ENCODE results near the gene PCDHGA8. TPM values are rescaled to one million over a fixed set of nuclear protein-coding genes. Genes with fewer than 3 reads are reported as not detected.
"Not testable (repeated sequence)": the region's sequence is repeated elsewhere in the genome, so short reads cannot be mapped to it uniquely, and the experiment has no call there.

Gene PCDHGA8
- total RNA-seq, 1 donor from 2014 or later, result 0.69 TPM

GRCh38 chr5:141398608-141399007 lies 6.2 kb downstream of the PCDHGA8 start:
- DNase-seq (no peak), ATAC-seq (ENCODE audit: low read depth) (no peak)
- peaks cover 6% of the 10 kb centered on the region for H3K4me1 Mint-ChIP-seq
- intact Hi-C loops (cut with micrococcal nuclease), result no loop called here
- H3K27ac Mint-ChIP-seq, result no peak overlapping the region
- CTCF ChIA-PET, result interaction anchor here (1.5 to 1.8 kb wide), 2 partner anchors 24 to 126 kb away, joined by 3 to 6 read pairs; no protein-coding TSS in a partner anchor
- H3K27me3 Mint-ChIP-seq, result peaks cover 53% of the 10 kb centered on the region
- no peaks in the 10 kb centered on the region for H3K36me3 Mint-ChIP-seq (ENCODE audit: low read depth)
- POLR2A ChIA-PET, result no interaction called here
- peaks cover 15% of the 10 kb centered on the region for H3K9me3 Mint-ChIP-seq
- H3K4me3 Mint-ChIP-seq, result no peak overlapping the region
- TF ChIP-seq CTCF (IDR thresholded peaks at IDR 0.05), result no peak

- POLR2A ChIA-PET, result interaction anchor here (0.6 kb wide), 1 partner anchor 351 kb away, joined by 3 read pairs; no protein-coding TSS in a partner anchor
- H3K4me3 Mint-ChIP-seq, result no peak overlapping the region
Observed at GRCh38 chr5:141399555-141400258, 7.3 kb downstream of the PCDHGA8 start.

GRCh38 chr5:141402553-141403243 lies 10.3 kb downstream of the PCDHGA8 start, which contains the start of gene PCDHGA9:
Gene PCDHGA9, plus strand, starts transcription at chr5:141402778. Its CDS starts 175 bp downstream, at chr5:141402953.
- H3K27me3 Mint-ChIP-seq, result peaks cover 51% of the 10 kb centered on the region
- no peak for TF ChIP-seq CTCF (IDR thresholded peaks at IDR 0.05)
- peaks cover 21% of the 10 kb centered on the region for H3K9me3 Mint-ChIP-seq
- intact Hi-C loops (cut with micrococcal nuclease), result no loop called here
- no peak within 1 kb of the TSS for H3K27ac Mint-ChIP-seq
- peaks cover 6% of the 10 kb centered on the region for H3K4me1 Mint-ChIP-seq
- ChIA-PET POLR2A (no interaction called here), CTCF (no interaction called here)
- ATAC-seq (ENCODE audit: low read depth) (no peak), DNase-seq (no peak)
- peak within 1 kb of the TSS; percentile 70 for H3K4me3 Mint-ChIP-seq
- no peaks in the 10 kb centered on the region for H3K36me3 Mint-ChIP-seq (ENCODE audit: low read depth)

More at GRCh38 chr5:141399555-141400258, 7.3 kb downstream of the PCDHGA8 start:
- peaks cover 17% of the 10 kb centered on the region for H3K9me3 Mint-ChIP-seq
- H3K27me3 Mint-ChIP-seq, result peaks cover 55% of the 10 kb centered on the region
- no peak for TF ChIP-seq CTCF (IDR thresholded peaks at IDR 0.05)
- DNase-seq (no peak), ATAC-seq (ENCODE audit: low read depth) (no peak)
- H3K4me1 Mint-ChIP-seq, result peaks cover 6% of the 10 kb centered on the region
- H3K27ac Mint-ChIP-seq, result no peak overlapping the region
- no peaks in the 10 kb centered on the region for H3K36me3 Mint-ChIP-seq (ENCODE audit: low read depth)
- CTCF ChIA-PET, result no interaction called here
- intact Hi-C loops (cut with micrococcal nuclease), result no loop called here

GRCh38 chr5:141403387-141403786 lies 11.0 kb downstream of the PCDHGA8 start:
- no peak for TF ChIP-seq CTCF (IDR thresholded peaks at IDR 0.05)
- CTCF ChIA-PET, result no interaction called here

GRCh38 chr5:141407790-141408505 lies 15.5 kb downstream of the PCDHGA8 start, which contains the start of gene PCDHGB6:
Gene PCDHGB6, plus strand, starts transcription at chr5:141408021. Its CDS starts 182 bp downstream, at chr5:141408203.
- Mint-ChIP-seq H3K27me3 (peaks cover 52% of the 10 kb centered on the region), H3K4me3 (peak within 1 kb of the TSS; percentile 62), H3K27ac (peak within 1 kb of the TSS; percentile 1), H3K9me3 (peaks cover 20% of the 10 kb centered on the region)
- DNase-seq; H3K4me1 Mint-ChIP-seq; H3K36me3 Mint-ChIP-seq (ENCODE audit: low read depth); intact Hi-C loops (cut with micrococcal nuclease); POLR2A ChIA-PET: not testable (repeated sequence)
- CTCF ChIA-PET, result interaction anchor here (0.7 to 2.3 kb wide), 5 partner anchors 10 to 160 kb away, joined by 3 to 9 read pairs (median 3); partner anchors contain the start of genes PCDHGB5 and PCDHGC3
- ATAC-seq (ENCODE audit: low read depth), result peak; percentile 78

More at GRCh38 chr5:141403387-141403786, 11.0 kb downstream of the PCDHGA8 start:
- H3K9me3 Mint-ChIP-seq, result peaks cover 21% of the 10 kb centered on the region
- POLR2A ChIA-PET, result no interaction called here
- H3K4me1 Mint-ChIP-seq, result peaks cover 6% of the 10 kb centered on the region
- H3K36me3 Mint-ChIP-seq (ENCODE audit: low read depth), result no peaks in the 10 kb centered on the region
- ATAC-seq (ENCODE audit: low read depth), result no peak
- no peak overlapping the region for H3K4me3 Mint-ChIP-seq
- H3K27ac Mint-ChIP-seq, result no peak overlapping the region
- intact Hi-C loops (cut with micrococcal nuclease), result no loop called here
- DNase-seq, result no peak
- H3K27me3 Mint-ChIP-seq, result peaks cover 53% of the 10 kb centered on the region
